ENCODE results near the gene PHACTR3.

Gene PHACTR3

DNA sequence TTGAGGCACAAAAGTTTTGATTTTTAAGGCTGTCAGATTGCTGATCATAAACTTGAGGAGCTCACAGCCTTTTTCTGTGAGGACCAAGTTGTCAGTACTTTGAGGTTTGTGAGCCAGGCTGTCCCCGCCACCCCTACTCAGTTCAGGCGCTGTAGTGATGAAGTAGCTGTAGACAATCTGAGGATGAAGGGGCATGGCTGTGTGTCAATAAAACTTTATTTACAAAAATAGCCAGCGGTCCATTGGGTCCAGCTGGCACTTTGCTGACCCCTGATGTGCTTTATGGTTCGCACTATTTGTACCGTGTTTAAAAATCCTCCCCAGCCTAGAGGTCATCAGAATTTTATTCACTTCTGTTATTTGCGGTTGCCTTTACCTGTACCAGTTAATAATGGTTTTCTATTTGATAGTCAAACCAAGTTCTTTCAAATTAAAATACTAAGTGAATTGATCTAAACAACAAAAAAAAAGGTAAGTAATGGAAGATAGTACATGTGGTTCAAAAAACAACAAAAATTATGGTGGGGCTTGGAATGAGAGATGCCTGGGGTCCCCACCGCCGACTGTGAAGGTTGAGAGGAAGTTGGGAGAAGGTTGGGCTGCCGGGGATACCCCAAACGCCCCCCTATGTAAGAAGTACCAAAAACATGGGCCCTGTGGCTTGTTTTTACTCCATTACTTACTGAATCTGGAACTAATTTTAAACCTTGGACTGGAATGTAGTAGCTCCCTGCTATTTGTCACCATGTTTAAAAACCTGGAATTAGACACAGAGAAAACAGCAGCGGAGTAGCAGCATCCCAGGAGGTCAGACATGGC is 205.5 kb downstream of the PHACTR3 start:
- no peak for DNase-seq (ENCODE audit: low spot score)
- TF ChIP-seq, protein P1, sequence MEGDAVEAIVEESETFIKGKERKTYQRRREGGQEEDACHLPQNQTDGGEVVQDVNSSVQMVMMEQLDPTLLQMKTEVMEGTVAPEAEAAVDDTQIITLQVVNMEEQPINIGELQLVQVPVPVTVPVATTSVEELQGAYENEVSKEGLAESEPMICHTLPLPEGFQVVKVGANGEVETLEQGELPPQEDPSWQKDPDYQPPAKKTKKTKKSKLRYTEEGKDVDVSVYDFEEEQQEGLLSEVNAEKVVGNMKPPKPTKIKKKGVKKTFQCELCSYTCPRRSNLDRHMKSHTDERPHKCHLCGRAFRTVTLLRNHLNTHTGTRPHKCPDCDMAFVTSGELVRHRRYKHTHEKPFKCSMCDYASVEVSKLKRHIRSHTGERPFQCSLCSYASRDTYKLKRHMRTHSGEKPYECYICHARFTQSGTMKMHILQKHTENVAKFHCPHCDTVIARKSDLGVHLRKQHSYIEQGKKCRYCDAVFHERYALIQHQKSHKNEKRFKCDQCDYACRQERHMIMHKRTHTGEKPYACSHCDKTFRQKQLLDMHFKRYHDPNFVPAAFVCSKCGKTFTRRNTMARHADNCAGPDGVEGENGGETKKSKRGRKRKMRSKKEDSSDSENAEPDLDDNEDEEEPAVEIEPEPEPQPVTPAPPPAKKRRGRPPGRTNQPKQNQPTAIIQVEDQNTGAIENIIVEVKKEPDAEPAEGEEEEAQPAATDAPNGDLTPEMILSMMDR (IDR thresholded peaks at IDR 0.05; ENCODE audit: extremely low read depth, insufficient read depth, missing control alignments) = no peak
- in situ Hi-C loops (cut with MboI; ENCODE audit: low pct_unique_long_range_greater_than_20kb, low sequenced_read_pairs, unreplicated experiment) = no loop called here

DNA sequence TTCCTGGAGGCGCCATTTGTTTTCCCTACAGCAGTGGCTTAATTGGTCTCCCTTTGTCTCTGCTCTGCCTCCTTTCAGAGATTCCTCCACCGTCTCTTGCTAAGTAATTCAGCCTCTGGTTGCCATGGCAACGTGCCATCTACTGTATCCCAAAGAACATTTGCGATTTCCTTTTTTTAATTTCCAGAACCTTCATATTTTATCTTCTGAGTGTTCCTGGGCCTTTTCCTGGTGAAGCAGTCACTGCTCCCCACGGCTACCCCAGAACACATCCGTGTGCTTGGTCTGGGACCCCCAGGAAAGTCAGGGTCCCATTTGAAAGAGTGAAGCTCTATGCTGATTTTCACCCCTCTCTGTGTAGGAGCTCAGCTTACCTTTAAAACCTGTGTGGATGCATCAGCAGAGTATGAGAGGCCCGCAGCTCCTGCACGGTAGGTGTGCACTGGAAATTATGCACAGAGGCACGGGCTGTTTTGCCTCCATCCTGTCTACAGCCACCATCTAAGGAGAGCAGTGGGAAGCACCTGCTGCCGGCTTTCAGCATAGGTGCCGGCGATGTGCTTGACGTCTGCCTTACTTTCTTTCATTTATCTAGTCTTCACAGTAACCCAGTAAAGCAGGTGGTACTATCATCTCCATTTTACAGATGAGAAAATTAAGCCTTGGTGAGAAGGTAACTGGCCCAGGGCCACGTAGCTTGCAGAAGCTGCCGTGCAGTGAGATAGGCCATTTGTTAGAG is 206.3 kb downstream of the PHACTR3 start:
- in situ Hi-C loops (cut with MboI; ENCODE audit: low pct_unique_long_range_greater_than_20kb, low sequenced_read_pairs, unreplicated experiment) = no loop called here
- no peak for DNase-seq (ENCODE audit: low spot score)
- TF ChIP-seq, protein P1 (IDR thresholded peaks at IDR 0.05; ENCODE audit: extremely low read depth, insufficient read depth, missing control alignments) = no peak

DNA sequence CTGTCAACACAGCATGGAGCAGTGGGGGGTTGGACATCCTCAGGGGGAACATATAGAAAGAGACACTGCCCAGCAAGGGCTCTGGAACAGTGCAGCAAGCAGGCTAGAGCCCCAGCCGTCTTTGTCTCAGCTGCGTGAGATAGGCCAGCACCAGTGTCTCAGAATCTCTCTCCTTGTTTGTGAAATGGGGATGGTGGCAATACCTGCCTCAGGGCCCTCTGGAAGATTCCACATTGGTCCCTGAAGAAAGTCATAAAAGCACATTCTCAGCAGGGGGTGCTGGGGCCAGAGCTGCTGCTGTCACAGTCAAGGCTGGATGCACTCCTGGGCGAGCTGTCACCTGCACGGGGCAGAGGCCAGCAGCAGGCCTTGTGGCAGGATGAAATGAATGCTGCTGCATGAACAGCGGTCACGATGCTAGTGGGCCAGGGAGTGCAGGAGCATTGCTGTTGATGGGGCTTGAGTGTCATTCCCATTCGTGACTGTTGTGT is 207.4 kb downstream of the PHACTR3 start:
- in situ Hi-C loops (cut with MboI; ENCODE audit: low pct_unique_long_range_greater_than_20kb, low sequenced_read_pairs, unreplicated experiment) = no loop called here
- DNase-seq (ENCODE audit: low spot score) = no peak
- TF ChIP-seq, protein P1 (IDR thresholded peaks at IDR 0.05; ENCODE audit: extremely low read depth, insufficient read depth, missing control alignments) = no peak

DNA sequence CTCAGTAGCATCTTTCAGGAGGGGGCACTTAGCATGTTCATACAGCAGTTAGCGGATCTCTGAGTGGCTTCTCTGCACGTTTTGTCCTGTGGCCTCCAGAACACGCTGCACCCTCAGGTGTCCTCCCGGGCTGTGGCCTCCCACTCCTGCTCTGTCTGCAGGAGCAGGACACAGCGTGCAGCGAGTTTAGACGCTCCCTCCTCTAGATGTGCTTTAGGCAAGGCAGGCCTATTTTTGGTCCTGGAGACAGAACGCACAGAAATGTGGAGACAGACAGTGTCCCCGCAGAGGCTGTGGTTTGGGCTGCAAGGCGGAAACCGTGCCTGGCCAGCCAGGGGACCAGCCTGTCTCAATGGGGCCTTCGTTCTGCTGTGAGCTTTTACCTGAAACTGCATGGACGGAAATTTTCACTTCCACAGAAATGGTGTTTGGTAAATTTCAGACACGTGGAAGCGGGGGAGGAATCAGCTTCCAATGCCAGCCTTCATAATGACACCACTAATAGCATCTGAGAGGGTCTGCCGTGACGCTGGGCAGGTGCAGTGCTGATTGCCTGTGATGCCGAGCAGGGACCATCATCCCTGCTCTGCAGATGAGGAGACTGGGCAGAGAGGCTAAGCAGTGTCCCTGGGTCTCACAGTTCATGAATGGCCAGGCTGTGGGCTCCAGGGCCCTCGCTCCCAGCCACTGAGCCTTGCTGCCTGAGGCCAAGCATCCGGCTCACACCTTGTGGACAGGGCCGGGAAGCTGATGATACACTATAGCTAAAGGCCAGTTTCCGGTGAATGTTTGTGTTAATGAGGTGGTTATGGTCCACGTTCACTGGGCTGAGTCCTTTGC is 208.2 kb downstream of the PHACTR3 start:
- no peak for DNase-seq (ENCODE audit: low spot score)
- TF ChIP-seq, protein P1 (IDR thresholded peaks at IDR 0.05; ENCODE audit: extremely low read depth, insufficient read depth, missing control alignments) = no peak
- in situ Hi-C loops (cut with MboI; ENCODE audit: low pct_unique_long_range_greater_than_20kb, low sequenced_read_pairs, unreplicated experiment) = no loop called here

DNA sequence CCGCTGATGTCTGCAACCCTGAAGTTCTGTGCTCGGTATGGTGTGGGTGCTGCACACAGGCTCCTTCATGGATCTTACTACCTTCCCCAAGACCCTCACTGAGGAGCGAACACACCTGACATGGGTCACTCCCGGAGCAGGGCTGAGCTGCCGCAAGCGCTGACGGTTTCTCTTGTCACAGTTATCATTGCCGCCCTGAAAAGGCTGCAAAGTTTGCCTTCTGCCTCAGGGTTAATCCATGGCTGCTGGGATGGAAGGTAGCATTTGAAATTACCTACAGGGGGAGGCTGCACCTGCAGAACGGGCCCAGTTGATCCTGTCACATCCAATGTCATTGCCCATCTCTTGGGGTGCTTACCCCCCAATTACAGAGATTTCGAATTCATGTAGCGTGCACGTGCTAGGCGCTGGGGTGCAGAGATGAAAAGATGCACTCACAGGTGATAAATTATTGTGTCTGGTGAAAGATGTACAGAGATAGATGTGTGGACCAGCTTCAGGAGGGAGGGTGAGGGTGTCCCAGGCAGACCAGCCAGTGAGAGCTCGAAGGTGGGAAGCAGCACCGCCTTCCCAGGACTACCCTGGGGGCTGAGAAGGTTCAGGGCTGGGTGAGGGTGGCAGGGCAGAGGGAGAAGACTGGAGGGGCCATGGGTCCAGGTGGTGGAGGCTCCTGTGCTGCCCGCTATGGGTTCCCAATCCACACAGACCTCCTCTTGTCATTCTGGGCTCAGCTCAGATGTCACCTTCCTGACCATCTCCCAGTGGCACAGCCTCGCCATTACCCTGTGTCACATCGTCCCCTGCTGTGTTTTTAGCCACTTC is 209.0 kb downstream of the PHACTR3 start:
- in situ Hi-C loops (cut with MboI; ENCODE audit: low pct_unique_long_range_greater_than_20kb, low sequenced_read_pairs, unreplicated experiment) = no loop called here
- no peak for DNase-seq (ENCODE audit: low spot score)
- TF ChIP-seq, protein P1 (IDR thresholded peaks at IDR 0.05; ENCODE audit: extremely low read depth, insufficient read depth, missing control alignments) = no peak

Data from GM13977 (cell line).